Coronary artery (tissue), 2 donors: ENCODE measurements around the gene CPNE8.

Source experiments
- DNase-seq: peaks from one replicate; pipeline ENCODE4 v3.0.0-alpha.2; 2017; ENCODE audit warnings: low spot score
- H3K27ac ChIP-seq, 2 donors: fragments of 200-600 bp; sonication (generic); one replicate each; pipeline ENCODE4 v1.5.1; 2016 to 2019
- H3K4me3 ChIP-seq: fragments of 200-600 bp; sonication (generic); 2 replicates; pipeline ENCODE4 v1.5.1; 2016; ENCODE audit warnings: mild to moderate bottlenecking, moderate library complexity
- TF ChIP-seq, protein P1 (sequence below): fragments of 200-600 bp; sonication (generic); IDR thresholded peaks from one replicate; pipeline ENCODE4 v1.5.1; 2019; ENCODE audit warnings: antibody characterized with exemption

CPNE8 gene

DNA sequence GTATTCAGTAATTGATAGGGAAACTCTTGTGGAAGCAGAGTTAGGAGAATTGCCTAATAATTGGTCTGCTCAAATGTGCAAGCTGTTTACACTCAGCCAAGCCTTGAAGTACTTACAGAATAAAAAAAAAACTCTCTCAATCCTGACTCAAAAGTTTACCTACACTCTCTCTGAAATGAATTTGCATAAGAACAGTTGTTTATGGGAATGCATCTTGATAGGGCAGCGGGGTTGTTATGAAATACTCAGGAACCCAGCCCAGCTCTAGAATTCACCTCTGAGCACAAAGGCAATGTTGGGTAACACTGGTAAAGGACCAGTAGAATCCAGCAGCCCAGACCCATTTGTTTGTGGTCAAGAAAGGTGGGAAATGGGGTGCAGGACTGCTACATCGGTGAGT, 267.0 kb downstream of the CPNE8 start:
- H3K27ac ChIP-seq, result no peak overlapping the region
- TF ChIP-seq, protein P1, sequence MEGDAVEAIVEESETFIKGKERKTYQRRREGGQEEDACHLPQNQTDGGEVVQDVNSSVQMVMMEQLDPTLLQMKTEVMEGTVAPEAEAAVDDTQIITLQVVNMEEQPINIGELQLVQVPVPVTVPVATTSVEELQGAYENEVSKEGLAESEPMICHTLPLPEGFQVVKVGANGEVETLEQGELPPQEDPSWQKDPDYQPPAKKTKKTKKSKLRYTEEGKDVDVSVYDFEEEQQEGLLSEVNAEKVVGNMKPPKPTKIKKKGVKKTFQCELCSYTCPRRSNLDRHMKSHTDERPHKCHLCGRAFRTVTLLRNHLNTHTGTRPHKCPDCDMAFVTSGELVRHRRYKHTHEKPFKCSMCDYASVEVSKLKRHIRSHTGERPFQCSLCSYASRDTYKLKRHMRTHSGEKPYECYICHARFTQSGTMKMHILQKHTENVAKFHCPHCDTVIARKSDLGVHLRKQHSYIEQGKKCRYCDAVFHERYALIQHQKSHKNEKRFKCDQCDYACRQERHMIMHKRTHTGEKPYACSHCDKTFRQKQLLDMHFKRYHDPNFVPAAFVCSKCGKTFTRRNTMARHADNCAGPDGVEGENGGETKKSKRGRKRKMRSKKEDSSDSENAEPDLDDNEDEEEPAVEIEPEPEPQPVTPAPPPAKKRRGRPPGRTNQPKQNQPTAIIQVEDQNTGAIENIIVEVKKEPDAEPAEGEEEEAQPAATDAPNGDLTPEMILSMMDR, result no peak
- H3K4me3 ChIP-seq, result no peak overlapping the region
- no peak for DNase-seq

DNA sequence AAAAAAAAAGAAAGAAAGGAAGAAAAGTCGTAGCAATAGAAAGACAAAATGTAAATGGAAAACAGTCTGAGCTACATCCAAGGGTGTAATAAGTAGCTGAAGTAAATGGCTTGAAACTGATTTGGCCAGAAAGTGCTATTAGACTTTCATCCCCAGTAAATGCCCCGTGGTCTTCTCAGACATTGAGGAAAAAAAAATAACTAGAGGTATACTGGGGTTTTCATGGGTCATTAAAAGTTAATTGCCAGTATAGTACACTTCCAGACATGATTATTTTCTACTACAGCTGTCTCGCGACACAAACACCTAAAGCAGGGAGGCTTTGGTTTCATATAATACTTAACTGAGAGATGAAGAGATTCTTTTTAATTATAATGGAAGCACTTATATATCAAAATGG, 271.9 kb downstream of the CPNE8 start:
- Histone ChIP-seq H3K4me3 (no peak overlapping the region), H3K27ac (no peak overlapping the region)
- TF ChIP-seq, protein P1, result no peak
- no peak for DNase-seq

DNA sequence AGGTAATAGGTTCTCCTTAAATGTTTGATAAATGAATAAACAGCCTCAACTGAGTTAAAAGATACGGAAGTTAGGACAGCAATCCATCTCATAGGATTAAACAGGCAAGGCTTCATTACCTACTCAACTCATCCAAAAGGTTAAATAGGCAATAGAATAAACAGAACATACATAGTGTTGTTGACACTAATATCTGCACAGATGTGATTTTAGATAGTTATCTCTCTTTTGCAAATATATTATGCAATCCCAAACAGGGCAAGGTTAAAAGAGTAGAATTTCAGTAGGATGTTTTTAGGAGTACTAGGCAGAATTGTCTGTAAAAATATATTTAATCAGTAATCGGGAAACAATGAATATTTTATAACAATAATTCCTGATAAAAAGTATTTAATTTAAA, 276.3 kb downstream of the CPNE8 start:
- Histone ChIP-seq H3K27ac (no peak overlapping the region), H3K4me3 (no peak overlapping the region)
- TF ChIP-seq, protein P1, result no peak
- DNase-seq, result no peak

DNA sequence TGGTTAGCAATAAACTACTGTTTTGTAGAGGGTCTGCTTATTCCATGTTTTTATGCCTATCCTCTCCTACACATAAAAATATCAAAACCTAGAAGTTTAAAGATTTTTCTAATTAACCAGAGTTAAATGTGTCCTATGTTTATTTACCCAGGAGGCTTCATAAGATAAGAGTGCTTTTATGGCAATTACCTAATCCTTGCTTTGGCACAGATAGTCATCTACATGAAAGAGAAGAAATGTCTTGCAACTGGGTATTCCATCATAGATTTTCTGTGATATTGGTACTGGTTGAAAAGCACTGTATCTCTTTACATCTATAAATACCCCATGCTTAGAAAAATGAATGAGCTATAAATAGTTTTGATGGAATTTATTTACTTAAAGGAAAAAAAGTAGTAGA, 277.1 kb downstream of the CPNE8 start:
- H3K27ac ChIP-seq, result no peak overlapping the region
- TF ChIP-seq, protein P1, result no peak
- H3K4me3 ChIP-seq, result no peak overlapping the region
- DNase-seq, result no peak

DNA sequence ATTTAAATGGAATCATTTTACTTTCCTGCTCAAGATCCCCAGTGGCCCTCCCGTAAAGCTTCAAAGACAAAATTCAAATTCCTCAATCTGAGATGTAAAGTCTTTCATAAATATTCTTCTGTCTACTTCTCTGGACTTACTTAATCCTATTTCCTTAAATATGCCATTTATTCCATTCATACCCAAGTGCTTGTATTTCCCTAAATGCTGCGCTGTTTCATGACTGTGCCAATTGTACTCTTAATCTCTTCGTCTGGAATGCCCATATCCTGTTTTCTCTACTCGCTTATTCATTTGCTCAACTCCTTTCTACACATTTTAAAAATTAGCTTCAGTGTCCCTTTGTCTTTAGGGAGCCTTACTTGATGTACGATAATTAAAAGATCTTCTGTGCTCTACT, 280.1 kb downstream of the CPNE8 start:
- Histone ChIP-seq H3K27ac (no peak overlapping the region), H3K4me3 (no peak overlapping the region)
- TF ChIP-seq, protein P1, result no peak
- DNase-seq, result no peak

DNA sequence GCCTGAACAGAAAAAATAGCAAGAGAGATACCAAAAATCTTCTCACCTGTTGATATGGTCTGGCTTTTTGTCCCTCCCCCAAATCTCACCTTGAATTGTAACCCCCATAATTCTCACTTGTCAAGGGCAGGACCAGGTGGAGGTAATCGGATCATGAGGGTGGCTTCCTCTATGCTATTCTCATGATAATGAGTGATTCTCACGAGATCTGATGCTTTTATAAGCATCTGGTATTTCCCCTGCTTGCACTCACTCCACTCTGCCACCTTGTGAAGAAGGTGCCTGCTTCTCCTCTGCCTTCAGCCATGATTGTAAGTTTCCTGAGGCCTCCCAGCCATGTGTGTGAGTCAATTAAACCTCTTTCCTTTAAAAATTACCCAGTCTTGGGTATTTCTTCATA, 291.2 kb downstream of the CPNE8 start:
- Histone ChIP-seq H3K27ac (no peak overlapping the region), H3K4me3 (no peak overlapping the region)
- TF ChIP-seq, protein P1, result no peak

DNA sequence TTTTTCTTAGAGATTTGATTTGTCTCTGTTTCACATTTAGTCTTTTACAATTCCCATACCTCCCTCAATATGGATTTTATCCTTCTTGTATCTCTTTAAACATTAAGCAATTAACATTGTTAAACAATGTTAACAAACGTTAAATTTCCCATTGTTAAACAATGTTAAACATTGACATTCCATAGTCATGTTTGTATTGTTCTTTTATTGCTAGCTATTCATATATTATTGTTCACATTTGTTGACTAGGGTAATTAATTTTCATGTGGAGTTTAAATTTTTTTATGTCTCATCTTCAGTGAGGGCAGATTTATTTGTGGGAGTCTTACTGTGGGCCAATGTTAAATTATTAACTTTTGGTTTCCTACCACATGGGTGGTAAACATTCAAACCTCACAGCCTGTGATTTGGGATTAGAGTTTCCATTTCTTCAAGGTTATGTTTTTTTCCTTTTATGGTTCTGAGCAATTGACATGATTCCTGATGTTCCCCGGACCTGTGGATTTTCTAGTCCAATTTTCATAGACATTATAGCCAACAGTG, 294.5 kb downstream of the CPNE8 start:
- no peak for DNase-seq
- Histone ChIP-seq H3K4me3 (no peak overlapping the region), H3K27ac (no peak overlapping the region)
- TF ChIP-seq, protein P1, result no peak

More for the DNA sequence above, 291.2 kb downstream of the CPNE8 start:
- no peak for DNase-seq
